HG03103 (cell line): ENCODE results near the gene NEUROD2.

Experiments used
- ATAC-seq: cut with Tn5 transposase; IDR thresholded peaks from one replicate; pipeline ENCODE4 v1.9.1; 2021; ENCODE audit warnings: low read depth; ENCODE audit not compliant: unreplicated experiment

NEUROD2 gene

DNA sequence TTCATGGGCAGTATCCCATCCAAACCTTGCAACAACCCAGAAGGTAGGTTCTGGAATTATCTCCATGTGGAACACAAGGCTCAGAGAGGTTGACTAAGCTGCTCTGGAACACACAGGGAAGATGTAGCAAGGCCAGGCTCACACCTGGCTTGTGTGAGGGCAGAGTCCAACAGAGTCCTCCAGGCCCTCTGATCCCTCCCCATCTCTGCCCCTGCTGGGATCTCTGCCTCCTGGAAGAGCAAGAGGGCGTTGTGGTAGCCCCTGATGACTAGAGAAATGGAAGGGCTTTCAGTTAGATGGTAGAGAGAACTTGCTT, 12.0 kb upstream of the NEUROD2 start:
- ATAC-seq, result no peak

GRCh38 chr17:39618956-39619785, 11.5 kb upstream of the NEUROD2 start:
- ATAC-seq, result no peak

GRCh38 chr17:39618246-39618913, 10.7 kb upstream of the NEUROD2 start:
- no peak for ATAC-seq

- no peak for ATAC-seq
These were observed 9.9 kb upstream of the NEUROD2 start for GRCh38 chr17:39617446-39618245.

- no peak for ATAC-seq
These were observed 9.4 kb upstream of the NEUROD2 start for GRCh38 chr17:39617100-39617445.

DNA sequence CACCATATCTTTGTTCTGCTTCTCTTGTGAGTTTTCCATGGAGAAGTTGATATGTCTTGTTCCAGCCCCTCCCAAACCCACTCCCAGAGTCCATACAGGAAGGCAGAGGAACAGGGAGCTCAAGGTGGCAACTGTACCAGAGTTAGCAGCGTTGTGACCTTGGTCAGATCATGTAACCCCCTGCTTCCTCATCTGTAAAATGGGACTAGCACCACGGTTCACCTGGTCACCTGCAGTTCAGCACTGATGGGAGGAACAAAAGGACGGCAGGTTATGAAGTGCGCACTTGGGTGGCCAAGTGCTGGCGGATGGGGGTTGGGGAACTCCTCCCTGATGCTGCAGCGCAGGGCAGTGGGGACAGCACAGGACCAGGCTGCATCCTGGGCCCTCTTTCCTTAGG, 7.7 kb upstream of the NEUROD2 start:
- no peak for ATAC-seq

DNA sequence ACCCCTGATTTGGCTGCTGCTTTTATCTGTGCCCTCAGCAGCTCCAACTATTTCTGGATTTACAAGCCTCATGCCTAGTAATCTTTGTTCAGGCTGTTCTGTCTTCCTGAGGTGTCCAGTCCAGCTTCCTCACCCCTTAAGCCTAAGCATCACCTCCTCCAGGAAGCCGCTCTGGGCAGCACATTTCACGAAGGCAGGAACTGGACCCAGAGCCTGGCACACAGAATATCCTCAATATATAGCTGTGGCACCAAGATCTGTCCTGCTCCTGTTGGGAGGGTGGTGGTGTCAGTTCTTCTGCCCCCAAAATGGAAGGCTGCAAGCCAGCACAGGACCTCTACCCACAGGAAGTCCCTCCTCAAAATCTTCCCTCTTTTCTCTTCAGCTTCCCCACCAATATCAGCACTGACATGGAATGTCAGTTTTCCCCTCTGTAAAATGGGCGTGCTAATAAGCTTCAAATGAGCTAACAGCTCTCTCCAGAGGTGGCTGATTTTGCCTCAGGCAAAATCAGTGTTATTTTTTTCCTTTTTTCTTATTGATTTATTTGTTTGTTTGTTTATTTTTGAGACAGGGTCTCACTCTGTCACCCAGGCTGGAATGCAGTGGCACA, 6.9 kb upstream of the NEUROD2 start:
- ATAC-seq, result no peak

- no peak for ATAC-seq
These were observed 5.3 kb upstream of the NEUROD2 start for GRCh38 chr17:39612935-39613464.

DNA sequence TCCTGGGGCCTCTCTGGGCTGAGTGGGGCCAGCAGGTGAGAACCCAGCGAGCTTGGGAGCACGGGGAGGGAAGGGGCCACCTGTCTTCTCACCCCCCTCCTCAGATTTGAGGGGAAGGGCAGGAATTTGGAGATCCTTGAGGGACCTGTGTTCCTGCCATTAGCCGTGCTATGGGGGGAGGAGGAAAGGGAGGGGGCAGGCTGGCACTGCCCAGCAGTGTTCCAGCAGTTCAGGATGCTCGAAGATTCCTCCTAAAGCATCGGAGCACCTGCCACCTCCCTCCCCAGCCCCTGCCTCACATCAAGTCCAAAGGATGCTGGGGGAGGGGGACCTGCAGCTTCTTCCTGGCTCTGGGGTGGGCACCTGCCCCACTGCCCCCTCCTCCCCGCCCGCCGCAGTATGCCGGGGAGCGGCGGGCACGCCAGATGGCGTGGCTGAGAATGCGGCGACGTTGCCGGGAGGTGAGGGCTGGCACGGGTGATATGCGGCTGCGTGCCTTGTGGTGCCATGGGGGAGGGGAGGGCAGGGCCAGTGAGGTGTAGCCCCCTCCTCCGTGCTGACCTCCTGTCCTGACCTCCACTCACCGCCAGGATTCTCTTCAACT, 4.7 kb upstream of the NEUROD2 start:
- ATAC-seq, result no peak

DNA sequence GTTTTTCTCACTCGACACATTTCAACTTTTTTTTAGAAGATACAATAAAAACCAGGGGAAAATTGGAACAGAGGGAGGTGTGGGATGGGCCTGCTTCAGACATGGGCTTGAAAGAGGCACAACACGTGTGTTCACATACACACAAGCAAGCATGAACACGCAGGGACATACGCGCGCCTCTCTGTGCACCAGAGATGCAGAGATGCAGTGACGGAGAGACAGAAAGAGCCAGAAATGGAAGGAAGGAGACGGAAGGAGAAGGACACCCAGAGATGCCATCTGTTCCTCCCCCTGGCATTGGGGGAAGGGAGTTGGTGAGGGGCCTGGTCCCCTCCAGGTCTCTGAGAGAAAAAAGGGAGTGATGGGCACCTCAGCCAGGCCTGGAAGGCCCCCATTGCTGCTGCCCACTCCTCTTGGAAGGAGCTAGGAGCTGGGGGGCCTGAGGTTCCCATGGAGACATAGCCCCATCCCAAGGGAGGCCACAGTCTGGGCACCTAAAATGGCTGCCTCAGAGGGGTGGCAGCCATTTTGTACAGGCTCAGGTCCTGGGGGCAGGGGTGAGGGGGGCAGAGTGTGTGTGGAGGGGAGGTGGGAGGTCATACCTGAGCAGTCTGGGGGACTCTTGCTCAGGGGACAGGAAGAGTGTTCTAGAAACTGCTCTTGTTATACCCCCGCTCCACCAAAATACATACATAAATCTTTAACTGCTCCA, 3.8 kb upstream of the NEUROD2 start:
- ATAC-seq, result no peak

GRCh38 chr17:39609416-39610025, 1.8 kb upstream of the NEUROD2 start:
- no peak for ATAC-seq

DNA sequence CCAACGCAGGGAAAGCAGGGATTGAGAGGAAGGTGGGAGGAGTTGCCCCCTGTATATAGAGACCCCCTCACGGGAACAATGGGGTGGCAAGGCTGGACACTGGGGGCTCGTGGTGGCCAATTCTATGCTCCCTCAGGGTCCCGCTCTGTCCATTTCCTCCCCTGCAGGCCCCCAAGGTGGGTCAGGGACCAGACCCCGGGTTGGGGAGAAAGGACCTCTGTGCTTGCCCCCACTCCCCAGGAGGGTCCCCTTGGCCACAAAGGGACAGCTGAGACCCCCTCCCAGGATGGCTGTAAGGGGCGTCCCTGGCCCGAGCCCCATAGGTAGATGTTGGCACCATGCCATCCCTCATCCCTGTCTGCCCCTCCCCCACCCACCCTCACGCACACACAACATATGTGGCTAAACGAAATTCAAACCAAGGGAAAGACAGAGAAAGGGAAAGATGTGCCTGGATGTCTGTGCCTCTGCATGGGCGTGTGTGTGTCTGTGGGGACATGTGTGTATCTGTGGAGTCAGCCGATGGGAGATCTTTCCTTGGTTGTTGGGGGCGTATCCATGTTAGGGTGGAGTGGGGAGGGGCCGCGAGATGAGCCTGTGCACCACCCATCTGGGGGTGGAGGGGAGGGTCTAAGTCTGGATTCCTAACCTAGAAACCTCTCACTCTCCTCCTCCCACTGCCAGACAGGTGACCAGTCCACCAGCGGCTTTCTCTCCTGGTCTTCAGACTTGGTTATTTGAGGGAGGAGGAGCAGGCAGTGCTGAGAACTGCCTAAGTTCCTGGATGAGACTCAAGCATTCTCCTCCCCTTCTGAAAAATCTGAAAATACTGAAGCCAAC, 642 bp upstream of the NEUROD2 start:
- no peak for ATAC-seq

GRCh38 chr17:39607057-39607850, 466 bp downstream of the NEUROD2 start:
- ATAC-seq, result no peak

GRCh38 chr17:39606434-39607056, 1.2 kb downstream of the NEUROD2 start:
- no peak for ATAC-seq

DNA sequence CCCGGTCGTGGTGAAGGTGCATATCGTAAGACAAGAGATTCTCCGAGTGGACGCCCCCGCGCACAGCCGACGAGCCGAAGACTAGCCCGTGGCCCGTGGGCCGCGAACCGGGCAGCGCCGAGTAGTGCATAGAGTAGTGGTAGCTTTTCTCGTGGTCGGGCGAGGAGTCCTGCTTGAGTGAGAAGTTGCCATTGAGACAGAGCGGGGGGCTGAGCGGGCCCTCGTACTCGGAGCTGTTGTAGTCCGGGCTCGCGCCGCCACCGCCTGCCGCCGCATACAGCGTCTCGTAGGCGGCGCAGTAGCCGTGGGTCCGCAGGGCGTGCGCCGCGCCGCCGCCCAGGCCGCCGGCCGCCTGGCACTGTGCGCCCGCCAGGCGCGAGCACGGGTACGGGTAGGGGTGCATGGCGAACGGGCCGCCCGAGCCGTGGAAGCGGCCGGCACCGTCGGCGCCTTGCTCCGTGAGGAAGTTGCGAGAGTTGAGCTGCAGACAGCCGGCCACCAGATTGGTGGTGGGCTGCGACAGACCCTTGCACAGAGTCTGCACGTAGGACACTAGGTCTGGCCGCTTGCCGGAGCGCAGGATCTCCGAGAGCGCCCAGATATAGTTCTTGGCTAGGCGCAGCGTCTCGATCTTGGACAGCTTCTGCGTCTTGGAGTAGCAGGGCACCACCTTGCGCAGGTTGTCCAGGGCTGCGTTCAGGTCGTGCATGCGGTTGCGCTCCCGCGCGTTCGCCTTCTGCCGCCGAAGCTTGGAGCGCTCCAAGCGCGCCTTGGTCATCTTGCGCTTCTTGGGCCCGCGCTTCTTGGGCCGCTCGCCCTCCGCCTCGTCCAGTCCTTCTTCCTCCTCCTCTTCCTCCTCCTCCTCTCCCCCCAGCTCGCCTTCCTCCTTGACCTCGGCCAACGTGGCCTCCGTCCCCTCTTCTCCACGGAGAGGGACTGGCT, 2.0 kb downstream of the NEUROD2 start:
- no peak for ATAC-seq

DNA sequence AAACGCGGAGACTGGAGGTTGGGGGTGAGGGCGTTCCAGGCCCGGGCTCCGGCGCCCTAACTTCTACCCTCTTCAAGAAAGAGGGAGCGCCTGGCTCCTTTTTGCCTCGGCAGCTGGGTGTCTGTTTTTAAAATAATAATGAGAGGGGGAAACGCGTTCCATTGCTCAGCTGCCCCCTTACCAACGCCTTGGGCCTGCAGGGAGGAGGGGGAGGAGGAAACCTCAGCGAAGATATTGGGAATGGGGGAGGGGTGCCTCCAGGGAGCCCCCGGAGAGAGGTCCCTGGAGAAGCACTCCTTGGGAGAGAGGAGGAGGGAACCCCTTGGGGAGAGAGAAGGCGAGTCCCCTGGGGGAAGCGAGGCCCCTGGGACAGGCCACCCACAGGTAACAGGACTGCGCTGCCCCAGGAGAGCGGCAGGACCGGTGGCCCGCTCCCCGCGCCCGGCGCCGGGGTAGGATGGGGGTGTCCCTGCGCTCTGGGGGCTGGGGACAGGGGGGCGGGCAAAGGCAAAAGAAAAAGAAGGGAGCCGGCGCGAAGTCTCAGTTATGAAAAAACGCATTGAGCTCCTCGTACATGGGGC, 2.7 kb downstream of the NEUROD2 start:
- no peak for ATAC-seq
